AG04449 (cell line): ENCODE measurements around the gene MAML2.

ENCODE experiments used
- CTCF ChIA-PET: fragments of 350-600 bp; formaldehyde crosslinking; extraction: SDS; loops from one replicate; lab custom pipeline; 2021; ENCODE audit warnings: antibody characterized with exemption; lab: Yijun Ruan, JAX
- POLR2A ChIA-PET: fragments of 400-600, 350-600 bp; formaldehyde crosslinking; extraction: SDS; loops from one replicate; lab custom pipeline; 2020; ENCODE audit warnings: antibody characterized with exemption, inconsistent platforms; lab: Yijun Ruan, JAX
- DNase-seq: peaks from one replicate; pipeline ENCODE4 v3.0.0-alpha.2; 2010; ENCODE audit warnings: low read depth, low spot score
- H3K4me3 ChIP-seq: 2 replicates; pipeline ENCODE4 v1.5.1; 2011; ENCODE audit warnings: low read depth, mild to moderate bottlenecking, control low read depth, low read length
- CTCF ChIP-seq: IDR thresholded peaks from one replicate; pipeline ENCODE4 v1.5.1; 2011; ENCODE audit warnings: mild to moderate bottlenecking, moderate library complexity, low read length, control low read depth, inconsistent platforms; ENCODE audit not compliant: insufficient read depth; ENCODE audit errors: missing control alignments

MAML2 gene

GRCh38 chr11:96157517-96157873 lies 185.5 kb downstream of the MAML2 start:
- CTCF ChIA-PET: interaction anchor here (0.8 to 1.3 kb wide), 2 partner anchors 16 to 41 kb away, joined by 3 read pairs; no protein-coding TSS in a partner anchor
- DNase-seq: no peak
- H3K4me3 ChIP-seq: no peak overlapping the region
- POLR2A ChIA-PET: no interaction called here
- TF ChIP-seq CTCF: no peak

- peak overlapping the region; percentile 7 for H3K4me3 ChIP-seq
- DNase-seq: no peak
- TF ChIP-seq CTCF: no peak
- ChIA-PET POLR2A (interaction anchor here (0.8 to 1.7 kb wide), 5 partner anchors 17 to 151 kb away, joined by 3 to 8 read pairs (median 4); no protein-coding TSS in a partner anchor), CTCF (interaction anchor here (0.9 to 2.2 kb wide), 9 partner anchors 55 to 307 kb away, joined by 3 to 12 read pairs (median 5); partner anchors contain the start of gene MAML2)
These were observed 186.6 kb downstream of the MAML2 start for GRCh38 chr11:96156379-96156722.

GRCh38 chr11:96155627-96156378 lies 187.2 kb downstream of the MAML2 start:
- DNase-seq: peak; percentile 91
- ChIA-PET CTCF (interaction anchor here (0.5 to 2.2 kb wide), 14 partner anchors 16 to 448 kb away, joined by 3 to 12 read pairs (median 4); partner anchors contain the start of genes CCDC82, JRKL and MAML2), POLR2A (interaction anchor here (0.8 to 1.7 kb wide), 7 partner anchors 17 to 186 kb away, joined by 3 to 8 read pairs (median 4); no protein-coding TSS in a partner anchor)
- TF ChIP-seq CTCF: peak; percentile 35
- H3K4me3 ChIP-seq: peak overlapping the region; percentile 7

- ChIA-PET POLR2A (interaction anchor here (0.9 to 1.7 kb wide), 5 partner anchors 88 to 186 kb away, joined by 3 to 8 read pairs (median 4); no protein-coding TSS in a partner anchor), CTCF (interaction anchor here (0.7 to 2.2 kb wide), 13 partner anchors 15 to 305 kb away, joined by 3 to 12 read pairs (median 5); partner anchors contain the start of genes CCDC82, JRKL and MAML2)
- H3K4me3 ChIP-seq: peak overlapping the region; percentile 9; the same call in 1 of the 2 replicates
- no peak for DNase-seq
- TF ChIP-seq CTCF: no peak
These were observed 188.0 kb downstream of the MAML2 start for GRCh38 chr11:96154802-96155520.

GRCh38 chr11:96152623-96153022 lies 190.4 kb downstream of the MAML2 start:
- no peak for TF ChIP-seq CTCF
- ChIA-PET POLR2A (no interaction called here), CTCF (no interaction called here)
- DNase-seq: no peak
- no peak overlapping the region for H3K4me3 ChIP-seq
